Endothelial cell of umbilical vein (primary cell): Measurements from ENCODE around the gene HEATR1. TPM values are rescaled to one million over a fixed set of nuclear protein-coding genes. Genes with fewer than 3 reads are reported as not detected.

Experiments used
- BruUV-seq: library from RNA; stranded (reverse); fragments of 400-500 nt; replicated peaks from 2 replicates; lab custom pipeline; 2021; lab: Mats Ljungman, UMichigan
- CTCF ChIA-PET: fragments of 300-600, 350-600 bp; sonication (Branson Sonifier 250); formaldehyde crosslinking; loops from one replicate; lab custom pipeline; 2021; ENCODE audit warnings: antibody characterized with exemption, inconsistent platforms; lab: Charles Lee
- POLR2A ChIA-PET: fragments of 300-600, 350-600 bp; sonication (Branson Sonifier 250); formaldehyde crosslinking; loops from one replicate; lab custom pipeline; 2021; ENCODE audit warnings: antibody characterized with exemption, inconsistent platforms; lab: Charles Lee
- DNase-seq: peaks from one replicate; pipeline ENCODE4 v3.0.0-alpha.2; 2011; ENCODE audit warnings: low read depth, low spot score
- FAIRE-seq: peaks from 2 replicates; lab custom pipeline; 2011; peaks lifted over from hg19 to GRCh38; lab: Jason Lieb, UNC
- H2AFZ ChIP-seq: 2 replicates; pipeline ENCODE4 v1.6.0; 2012; ENCODE audit warnings: low read depth, low read length, control low read depth, inconsistent platforms
- H3K27ac ChIP-seq: 2 replicates; pipeline ENCODE4 v1.5.1; 2011; ENCODE audit warnings: low read depth, mild to moderate bottlenecking, control low read depth, low read length, moderate library complexity; ENCODE audit not compliant: insufficient read depth
- H3K27me3 ChIP-seq, 2 experiments: 2 replicates each; pipeline versions ENCODE4 v1.6.0 to v1.6.1; 2011; ENCODE audit warnings: low read length in 2 of 2, mixed read lengths in 1 of 2; ENCODE audit not compliant: control insufficient read depth in 2 of 2, insufficient read depth in 2 of 2
- H3K36me3 ChIP-seq, 2 experiments: 2 replicates in 1 of 2; 3 replicates in 1 of 2; pipeline ENCODE4 v1.5.1; 2011; ENCODE audit warnings: low read length in 2 of 2, mild to moderate bottlenecking in 1 of 2, moderate library complexity in 1 of 2; ENCODE audit not compliant: control insufficient read depth in 2 of 2, insufficient read depth in 2 of 2; ENCODE audit errors: extremely low read depth in 1 of 2
- H3K4me1 ChIP-seq: 3 replicates; pipeline ENCODE4 v1.5.1; 2011; ENCODE audit warnings: mild to moderate bottlenecking, low read length; ENCODE audit not compliant: control insufficient read depth, insufficient read depth; ENCODE audit errors: extremely low read depth
- H3K4me2 ChIP-seq: 2 replicates; pipeline ENCODE4 v1.6.1; 2011; ENCODE audit warnings: low read length, control low read depth, mixed read lengths; ENCODE audit not compliant: insufficient read depth
- H3K4me3 ChIP-seq, 3 experiments: fragments of 200-600 bp in 1 of 3; sonication (generic), shearing (Covaris generic) in 1 of 3; replicated peaks in 1 of 3; 2 replicates each; pipeline ENCODE4 v1.5.1; 2011 to 2016; ENCODE audit warnings: control low read depth in 3 of 3, low read length in 3 of 3, mild to moderate bottlenecking in 2 of 3, inconsistent platforms in 1 of 3, low read depth in 1 of 3, moderate library complexity in 1 of 3; ENCODE audit not compliant: insufficient read depth in 1 of 3
- H3K79me2 ChIP-seq: 2 replicates; pipeline ENCODE4 v1.6.0; 2012; ENCODE audit warnings: low read length, inconsistent platforms; ENCODE audit not compliant: control insufficient read depth, insufficient read depth
- H3K9ac ChIP-seq: replicated peaks from 2 replicates; pipeline ENCODE3; 2011; ENCODE audit warnings: low read length, control low read depth; ENCODE audit not compliant: insufficient read depth; ENCODE audit errors: extremely low read depth
- H3K9me1 ChIP-seq: replicated peaks from 3 replicates; pipeline ENCODE4 v1.6.0; 2011; ENCODE audit warnings: mild to moderate bottlenecking, low read length; ENCODE audit not compliant: control insufficient read depth, insufficient read depth; ENCODE audit errors: extremely low read depth
- H3K9me3 ChIP-seq: replicated peaks from 2 replicates; pipeline ENCODE4 v1.5.1; 2012; ENCODE audit warnings: low read length, inconsistent platforms; ENCODE audit not compliant: control insufficient read depth, insufficient read depth
- H4K20me1 ChIP-seq: replicated peaks from 2 replicates; pipeline ENCODE3; 2011; ENCODE audit warnings: mild to moderate bottlenecking, low read length; ENCODE audit not compliant: control insufficient read depth, insufficient read depth; ENCODE audit errors: extremely low read depth
- CTCF ChIP-seq, 2 donors: IDR thresholded peaks; 1 replicate in 1 of 2; 2 replicates in 1 of 2; pipeline ENCODE4 v1.5.1; 2011; ENCODE audit warnings: low read length in 2 of 2, mild to moderate bottlenecking in 2 of 2, moderate library complexity in 2 of 2, control low read depth in 1 of 2, inconsistent platforms in 1 of 2, low read depth in 1 of 2; ENCODE audit not compliant: insufficient read depth in 1 of 2; ENCODE audit errors: extremely low read depth in 1 of 2
- EZH2 ChIP-seq: IDR thresholded peaks from 2 replicates; pipeline ENCODE4 v1.6.1; 2012; ENCODE audit warnings: borderline replicate concordance, low read depth, mild to moderate bottlenecking, moderate library complexity, low read length, inconsistent platforms; ENCODE audit not compliant: severe bottlenecking
- FOS ChIP-seq: IDR thresholded peaks from 2 replicates; pipeline ENCODE4 v1.6.1; 2011; ENCODE audit warnings: mild to moderate bottlenecking, low read length, moderate library complexity, borderline replicate concordance; ENCODE audit not compliant: insufficient read depth
- GATA2 ChIP-seq: IDR thresholded peaks from 2 replicates; pipeline ENCODE4 v1.7.0; 2011; ENCODE audit warnings: low read depth, mild to moderate bottlenecking, moderate library complexity, mixed read lengths, low read length; ENCODE audit not compliant: insufficient read length, insufficient read depth
- JUN ChIP-seq: IDR thresholded peaks from 2 replicates; pipeline ENCODE4 v1.6.1; 2011; ENCODE audit warnings: borderline replicate concordance, low read depth; ENCODE audit not compliant: insufficient read length, insufficient read depth
- MAX ChIP-seq: IDR thresholded peaks from 2 replicates; pipeline ENCODE4 v1.6.1; 2011; ENCODE audit not compliant: insufficient read depth, insufficient read length
- MYC ChIP-seq: IDR thresholded peaks from one replicate; pipeline ENCODE4 v1.6.1; 2011; ENCODE audit warnings: mild to moderate bottlenecking, low read depth, low read length
- POLR2A ChIP-seq: IDR thresholded peaks from 2 replicates; pipeline ENCODE4 v1.6.1; 2012; ENCODE audit warnings: low read depth, mild to moderate bottlenecking, control low read depth, low read length
- POLR2AphosphoS5 ChIP-seq: IDR thresholded peaks from 2 replicates; pipeline ENCODE4 v1.6.1; 2012; ENCODE audit warnings: low read depth, mild to moderate bottlenecking, control low read depth, low read length, moderate library complexity; ENCODE audit not compliant: insufficient read depth
- dilution Hi-C: fragments of 300-500 bp; cut with MboI; formaldehyde crosslinking; loops from one replicate; pipeline ENCODE4 v1.15.0; 2019; ENCODE audit warnings: low sequenced_read_pairs; ENCODE audit not compliant: extremely low pct_ligation_motif_present
- intact Hi-C: fragments of 100-400 bp; cut with micrococcal nuclease; formaldehyde crosslinking; loops from one replicate; pipeline ENCODE4 v1.10.0; 2022
- polyA plus RNA-seq, 4 experiments: library from polyadenylated mRNA; depleted of rRNA in 3 of 4; stranded (reverse) in 3 of 4; unstranded in 1 of 4; fragments of >200 nt; gene quantifications; 2 replicates each; pipeline versions ENCODE4 v1.2.1 to v1.2.3, GENCODE V29; 2011 to 2012; ENCODE audit warnings: missing spikeins in 1 of 4
- total RNA-seq: library from RNA; stranded (reverse); gene quantifications from 2 replicates; pipeline ENCODE4 v1.2.3, GENCODE V29; 2021

The HEATR1 gene
- total and polyA plus RNA-seq, 2 donors (not counting 3 experiments of a cell fraction or from before 2014, with no cell fraction given) = 8.4 to 62.0 TPM

DNA sequence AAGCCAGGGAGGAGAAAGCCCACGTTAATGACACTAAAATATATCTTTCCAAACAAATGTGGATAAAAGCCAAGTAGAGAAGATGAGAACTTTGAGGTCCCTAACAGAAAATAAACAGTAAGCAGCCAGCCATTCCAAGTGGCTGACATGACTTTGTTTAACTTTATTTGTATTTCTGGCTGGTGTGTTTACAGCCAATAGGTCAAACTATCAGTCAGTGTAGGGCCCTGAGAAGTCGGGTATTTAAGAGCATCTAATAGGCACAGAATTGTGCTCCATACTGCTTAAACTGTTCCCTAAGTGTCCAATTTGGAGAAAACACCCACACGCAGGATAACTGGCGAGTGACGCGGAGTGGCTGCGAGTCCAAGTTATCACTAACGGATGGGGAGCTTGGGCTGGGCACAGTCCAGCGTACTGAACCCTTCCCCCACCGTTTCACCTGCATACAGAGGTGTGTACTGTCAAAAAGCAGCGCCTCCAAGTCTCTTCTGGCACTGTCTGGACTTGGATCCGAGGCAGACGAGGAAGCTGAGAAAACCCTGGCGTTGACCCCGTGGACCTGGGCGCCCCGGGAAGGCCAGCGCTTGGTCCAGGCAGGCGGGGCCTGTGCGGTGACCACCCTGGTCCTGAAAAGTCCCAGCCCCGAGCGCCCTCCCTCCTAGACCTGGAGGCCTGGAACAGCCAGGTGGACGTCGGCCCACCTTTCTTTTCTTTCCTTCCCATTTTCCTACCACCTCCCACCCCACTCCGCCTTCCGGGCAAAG, 81.2 kb downstream of the HEATR1 start:
- no peak for FAIRE-seq
- peak overlapping the region; percentile 81 for H2AFZ ChIP-seq
- H3K79me2 ChIP-seq = peaks cover 7% of the 10 kb centered on the region
- no peaks in the 10 kb centered on the region for H3K9me3 ChIP-seq
- ChIA-PET POLR2A (no interaction called here), CTCF (interaction anchor here (1.0 to 2.2 kb wide), 3 partner anchors 11 to 20 kb away, joined by 4 to 6 read pairs (median 4); no protein-coding TSS in a partner anchor)
- H4K20me1 ChIP-seq = no peaks in the 10 kb centered on the region
- dilution Hi-C loops (no loop called here), intact Hi-C loops (loop anchor here (1.0 to 10.0 kb wide), 4 partner anchors 32 to 538 kb away; partner anchors contain the start of genes ERO1B and HEATR1)
- no peaks in the 10 kb centered on the region for H3K4me1 ChIP-seq
- no peaks in the 10 kb centered on the region for H3K27me3 ChIP-seq
- peak; percentile 21 for DNase-seq
- no peaks in the 10 kb centered on the region for H3K36me3 ChIP-seq
- peak overlapping the region; percentile 93 for H3K4me2 ChIP-seq
- BruUV-seq = no TSS peak
- no peak for TF ChIP-seq POLR2A
- TF ChIP-seq MAX = no peak
- TF ChIP-seq EZH2 = no peak
- no peak for TF ChIP-seq CTCF (IDR thresholded peaks at IDR 0.05; ENCODE audit: extremely low read depth in 1 of 2, insufficient read depth in 1 of 2, low read depth in 1 of 2, low read length in 2 of 2)
- TF ChIP-seq MYC = no peak
- TF ChIP-seq POLR2AphosphoS5 = no peak
- no peak for TF ChIP-seq GATA2
- TF ChIP-seq FOS = no peak
- TF ChIP-seq JUN = no peak
- H3K27ac ChIP-seq = no peak overlapping the region
- no peaks in the 10 kb centered on the region for H3K9me1 ChIP-seq
- peak overlapping the region; percentile 84 for H3K9ac ChIP-seq
- peak overlapping the region; percentile 83 to 95 (median 83) for H3K4me3 ChIP-seq
